ENCODE results near the gene ADAR. TPM values are rescaled to one million over a fixed set of nuclear protein-coding genes. Genes with fewer than 3 reads are reported as not detected.

Gene ADAR
- total RNA-seq, 1 experiment from 2014 or later = 168 TPM

DNA sequence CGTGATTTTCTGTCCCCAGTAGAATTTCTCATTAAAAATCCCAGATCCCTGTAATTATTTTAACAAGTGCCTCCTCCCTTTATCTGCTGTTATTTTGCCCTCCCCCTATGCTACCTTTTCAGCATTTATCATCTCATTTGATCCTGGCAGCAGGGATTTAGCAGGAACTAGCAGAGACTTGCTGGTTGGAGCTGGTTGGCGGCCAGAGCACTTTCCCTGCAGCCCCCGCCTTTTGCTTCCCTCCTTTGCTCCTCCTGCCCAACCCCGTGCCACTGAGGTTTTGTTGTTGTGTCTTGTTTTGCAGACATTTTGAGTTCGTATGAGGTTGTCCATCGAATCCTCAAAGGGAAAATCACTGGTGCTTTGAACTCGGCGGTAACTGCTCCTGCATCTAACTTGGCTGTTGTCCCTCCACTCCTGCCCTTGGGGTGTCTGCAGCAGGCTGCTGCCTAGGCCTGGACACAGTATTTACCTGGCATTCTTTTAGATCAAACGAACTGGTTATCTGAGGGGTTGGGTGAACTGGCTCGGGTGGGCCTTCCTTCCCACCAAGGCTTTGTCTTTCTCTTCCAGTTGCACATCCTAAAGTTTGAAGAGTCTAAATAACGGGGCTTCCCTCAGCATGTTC, 60.8 kb downstream of the ADAR start:
- Mint-ChIP-seq H3K4me1 (ENCODE audit: insufficient read depth, unreplicated experiment) (peaks cover 10% of the 10 kb centered on the region), H3K27me3 (ENCODE audit: insufficient read depth, unreplicated experiment) (peaks cover 22% of the 10 kb centered on the region), H3K9me3 (ENCODE audit: unreplicated experiment) (no peaks in the 10 kb centered on the region), H3K36me3 (ENCODE audit: insufficient read depth, unreplicated experiment) (peaks cover 34% of the 10 kb centered on the region), H3K4me3 (ENCODE audit: unreplicated experiment) (no peak overlapping the region), H3K27ac (ENCODE audit: low read depth, unreplicated experiment) (no peak overlapping the region)
- intact Hi-C loops (cut with micrococcal nuclease) = loop anchor here (2.0 to 10.0 kb wide), 2 partner anchors 140 to 362 kb away; no protein-coding TSS in a partner anchor
- CTCF ChIA-PET = interaction anchor here (0.6 to 11.3 kb wide), 29 partner anchors 9 to 1014 kb away, joined by 3 to 128 read pairs (median 4); no protein-coding TSS in a partner anchor
- no TSS peak for BruUV-seq (replicated peaks)
- TF ChIP-seq, protein P1, sequence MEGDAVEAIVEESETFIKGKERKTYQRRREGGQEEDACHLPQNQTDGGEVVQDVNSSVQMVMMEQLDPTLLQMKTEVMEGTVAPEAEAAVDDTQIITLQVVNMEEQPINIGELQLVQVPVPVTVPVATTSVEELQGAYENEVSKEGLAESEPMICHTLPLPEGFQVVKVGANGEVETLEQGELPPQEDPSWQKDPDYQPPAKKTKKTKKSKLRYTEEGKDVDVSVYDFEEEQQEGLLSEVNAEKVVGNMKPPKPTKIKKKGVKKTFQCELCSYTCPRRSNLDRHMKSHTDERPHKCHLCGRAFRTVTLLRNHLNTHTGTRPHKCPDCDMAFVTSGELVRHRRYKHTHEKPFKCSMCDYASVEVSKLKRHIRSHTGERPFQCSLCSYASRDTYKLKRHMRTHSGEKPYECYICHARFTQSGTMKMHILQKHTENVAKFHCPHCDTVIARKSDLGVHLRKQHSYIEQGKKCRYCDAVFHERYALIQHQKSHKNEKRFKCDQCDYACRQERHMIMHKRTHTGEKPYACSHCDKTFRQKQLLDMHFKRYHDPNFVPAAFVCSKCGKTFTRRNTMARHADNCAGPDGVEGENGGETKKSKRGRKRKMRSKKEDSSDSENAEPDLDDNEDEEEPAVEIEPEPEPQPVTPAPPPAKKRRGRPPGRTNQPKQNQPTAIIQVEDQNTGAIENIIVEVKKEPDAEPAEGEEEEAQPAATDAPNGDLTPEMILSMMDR (IDR thresholded peaks at IDR 0.05; ENCODE audit: unreplicated experiment) = no peak
- POLR2A ChIA-PET = interaction anchor here (0.7 to 2.8 kb wide), 6 partner anchors 9 to 312 kb away, joined by 3 to 22 read pairs (median 3); partner anchors contain the start of gene UBE2Q1
- no peak for DNase-seq (ENCODE audit: unreplicated experiment)

DNA sequence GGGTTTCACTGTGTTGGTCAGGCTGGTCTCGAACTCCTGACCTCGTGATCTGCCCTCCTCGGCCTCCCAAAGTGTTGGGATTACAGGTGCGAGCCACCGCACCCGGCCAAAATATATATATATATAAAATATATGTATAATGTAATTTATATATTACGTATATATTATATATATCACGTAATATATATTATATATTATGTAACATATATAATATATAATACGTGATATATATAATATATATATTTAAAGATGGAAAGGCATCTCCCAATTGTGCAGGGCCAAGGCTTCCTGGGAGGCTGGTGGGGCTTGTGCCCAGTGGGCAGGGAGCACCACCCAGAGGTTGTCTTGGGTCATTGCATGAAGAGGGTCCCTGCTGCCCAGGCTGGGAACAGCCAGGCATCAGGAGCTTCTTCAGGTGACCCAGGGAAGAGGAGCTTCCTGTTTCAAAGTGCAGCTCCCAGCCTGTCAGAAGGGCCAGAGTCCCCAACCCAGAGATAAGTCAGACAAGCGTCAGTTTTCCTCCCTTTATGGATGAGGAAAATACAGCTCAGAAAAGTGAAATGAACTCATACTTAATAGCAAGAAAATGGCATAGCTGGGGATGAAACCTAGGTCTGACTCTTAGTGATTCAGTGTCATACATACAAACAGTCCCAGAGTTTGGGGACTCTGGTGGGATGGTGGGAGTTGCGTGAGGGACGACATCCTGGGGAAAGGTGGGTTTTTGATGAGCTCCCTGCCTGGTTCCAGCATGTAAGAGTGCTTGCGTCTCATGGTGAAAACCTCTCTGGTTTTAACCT, 61.5 kb downstream of the ADAR start:
- intact Hi-C loops (cut with micrococcal nuclease) = loop anchor here (1.0 to 10.0 kb wide), 5 partner anchors 66 to 362 kb away; partner anchors contain the start of gene HAX1
- TF ChIP-seq, protein P1 (IDR thresholded peaks at IDR 0.05; ENCODE audit: unreplicated experiment) = peak; percentile 87
- BruUV-seq (replicated peaks) = no TSS peak
- Mint-ChIP-seq H3K9me3 (ENCODE audit: unreplicated experiment) (no peaks in the 10 kb centered on the region), H3K4me3 (ENCODE audit: unreplicated experiment) (no peak overlapping the region), H3K27me3 (ENCODE audit: insufficient read depth, unreplicated experiment) (peaks cover 30% of the 10 kb centered on the region), H3K4me1 (ENCODE audit: insufficient read depth, unreplicated experiment) (peaks cover 10% of the 10 kb centered on the region), H3K27ac (ENCODE audit: low read depth, unreplicated experiment) (no peak overlapping the region), H3K36me3 (ENCODE audit: insufficient read depth, unreplicated experiment) (peaks cover 26% of the 10 kb centered on the region)
- POLR2A ChIA-PET = interaction anchor here (0.6 to 2.8 kb wide), 7 partner anchors 8 to 313 kb away, joined by 3 to 22 read pairs (median 3); partner anchors contain the start of gene UBE2Q1
- peak; percentile 83 for DNase-seq (ENCODE audit: unreplicated experiment)
- CTCF ChIA-PET = interaction anchor here (0.5 to 11.3 kb wide), 34 partner anchors 10 to 1014 kb away, joined by 3 to 128 read pairs (median 3); partner anchors contain the start of gene ADAR

DNA sequence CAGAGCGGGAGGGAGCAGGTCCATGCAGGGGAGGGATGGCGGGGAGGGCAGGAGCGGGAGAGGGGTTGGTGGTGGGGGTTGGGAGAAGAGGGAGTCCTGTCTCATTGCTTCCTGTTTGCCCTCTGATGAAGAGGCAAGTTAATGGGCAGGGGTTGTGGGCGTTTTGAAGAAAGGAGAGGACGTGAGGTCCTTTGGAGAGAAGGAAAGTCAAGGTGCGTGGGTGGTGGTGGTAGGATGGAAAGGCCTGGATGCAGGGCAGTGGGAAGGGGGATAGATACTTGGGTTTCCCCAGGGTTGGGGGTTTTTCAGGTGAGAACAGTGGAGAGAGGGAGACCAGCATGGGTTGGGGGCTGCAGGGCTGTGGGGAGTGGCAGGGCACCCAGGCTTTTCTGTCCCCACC, 66.8 kb downstream of the ADAR start:
- no peak overlapping the region for H3K4me3 Mint-ChIP-seq (ENCODE audit: unreplicated experiment)
- BruUV-seq (replicated peaks) = no TSS peak
- no peak overlapping the region for H3K27ac Mint-ChIP-seq (ENCODE audit: low read depth, unreplicated experiment)
- H3K27me3 Mint-ChIP-seq (ENCODE audit: insufficient read depth, unreplicated experiment) = peaks cover 68% of the 10 kb centered on the region
- CTCF ChIA-PET = interaction anchor here (0.5 to 3.1 kb wide), 4 partner anchors 62 to 549 kb away, joined by 3 to 12 read pairs (median 3); no protein-coding TSS in a partner anchor
- intact Hi-C loops (cut with micrococcal nuclease) = loop anchor here (10.0 kb wide), 1 partner anchor 356 kb away; no protein-coding TSS in a partner anchor
- TF ChIP-seq, protein P1 (IDR thresholded peaks at IDR 0.05; ENCODE audit: unreplicated experiment) = no peak
- POLR2A ChIA-PET = interaction anchor here (0.7 kb wide), 1 partner anchor 38 kb away, joined by 3 read pairs; no protein-coding TSS in a partner anchor
- no peaks in the 10 kb centered on the region for H3K4me1 Mint-ChIP-seq (ENCODE audit: insufficient read depth, unreplicated experiment)
- H3K9me3 Mint-ChIP-seq (ENCODE audit: unreplicated experiment) = no peaks in the 10 kb centered on the region
- H3K36me3 Mint-ChIP-seq (ENCODE audit: insufficient read depth, unreplicated experiment) = no peaks in the 10 kb centered on the region
- DNase-seq (ENCODE audit: unreplicated experiment) = no peak

Data from MCF 10A (cell line).